ENCODE data around the gene ARL6IP6. TPM values are rescaled to one million over a fixed set of nuclear protein-coding genes. Genes with fewer than 3 reads are reported as not detected.

ARL6IP6 gene
- total and polyA plus RNA-seq, 2 of the 13 experiments (the other 11 are each of a cell fraction or from before 2014, with no cell fraction given), result 45.0 to 65.9 TPM

DNA sequence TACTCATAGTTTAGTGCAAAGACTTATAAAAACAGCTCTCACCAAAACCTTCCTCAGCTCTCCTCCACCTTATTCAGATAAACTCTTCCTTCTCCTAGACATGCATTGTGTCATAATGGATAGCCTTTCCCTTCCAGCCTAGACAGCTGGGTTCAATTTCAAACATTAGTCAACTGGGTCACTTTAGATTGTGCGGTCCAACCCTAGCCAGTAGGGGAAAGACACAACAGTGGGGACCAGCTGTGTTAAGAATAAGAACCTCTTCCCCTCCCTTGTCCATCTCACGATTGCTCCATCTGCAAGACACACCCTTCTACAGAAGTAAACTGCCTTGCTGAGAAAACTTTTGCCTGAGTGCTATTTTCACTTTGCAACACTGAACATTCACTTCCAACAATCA lies 9.7 kb upstream of the ARL6IP6 start:
- ChIA-PET POLR2A (interaction anchor here (2.0 kb wide), 1 partner anchor 8 kb away, joined by 11 read pairs; the partner anchor contains the start of gene PRPF40A), CTCF (ENCODE audit: low intra/inter-chr PET ratio, low total read pairs) (no interaction called here)
- no peaks in the 10 kb centered on the region for H3K27me3 ChIP-seq (ENCODE audit: control insufficient read depth in 1 of 2, insufficient read depth in 2 of 2, low read length in 2 of 2)
- in situ Hi-C loops (cut with HindIII; ENCODE audit: extremely low pct_ligation_motif_present, low pct_unique_long_range_greater_than_20kb), result no loop called here
- H2AFZ ChIP-seq (ENCODE audit: low read length), result no peak overlapping the region
- ATAC-seq, result peak; percentile 22; the same call in 1 of the 3 replicates
- H3K79me2 ChIP-seq (ENCODE audit: insufficient read depth, low read length), result peaks cover 100% of the 10 kb centered on the region
- H3K9ac ChIP-seq (ENCODE audit: insufficient read depth, low read depth, low read length), result no peak overlapping the region
- H3K36me3 ChIP-seq (replicated peaks in 1 of 2; ENCODE audit: control insufficient read depth in 1 of 2, insufficient read depth in 2 of 2, low read length in 2 of 2), result peaks cover 10 to 79% of the 10 kb centered on the region in 2 experiments
- no peak for DNase-seq (ENCODE audit: low spot score)
- FAIRE-seq, result no peak
- 91% methylated on average over 2 of the region's 2 CpGs for WGBS (ENCODE audit: low lambda C conversion rate)
- intact Hi-C loops (cut with micrococcal nuclease; ENCODE audit: unreplicated experiment), result no loop called here
- H3K4me3 ChIP-seq (replicated peaks in 1 of 3; ENCODE audit: insufficient read depth in 1 of 3, low read depth in 2 of 3, low read length in 3 of 3), result no peak overlapping the region
- no peak overlapping the region for H3K4me2 ChIP-seq (ENCODE audit: low read depth, low read length)
- peaks cover 51% of the 10 kb centered on the region for H4K20me1 ChIP-seq (ENCODE audit: insufficient read depth, low read length)
- no peak overlapping the region for H3K27ac ChIP-seq (ENCODE audit: extremely low read length, insufficient read depth, low read length)
- no TSS peak for BruUV-seq (replicated peaks)
- no peaks in the 10 kb centered on the region for H3K9me3 ChIP-seq (ENCODE audit: low read length)
- H3K4me1 ChIP-seq (ENCODE audit: insufficient read depth, low read length), result peaks cover 17% of the 10 kb centered on the region; the same call in 1 of the 2 replicates
- TF ChIP-seq FOXP1 (IDR thresholded peaks at IDR 0.05), result no peak
- TF ChIP-seq FOXP1 (CRISPR knock-in tag; IDR thresholded peaks at IDR 0.05), result no peak
- no peak for TF ChIP-seq TFE3 (CRISPR knock-in tag; IDR thresholded peaks at IDR 0.05)
- TF ChIP-seq, protein P1, sequence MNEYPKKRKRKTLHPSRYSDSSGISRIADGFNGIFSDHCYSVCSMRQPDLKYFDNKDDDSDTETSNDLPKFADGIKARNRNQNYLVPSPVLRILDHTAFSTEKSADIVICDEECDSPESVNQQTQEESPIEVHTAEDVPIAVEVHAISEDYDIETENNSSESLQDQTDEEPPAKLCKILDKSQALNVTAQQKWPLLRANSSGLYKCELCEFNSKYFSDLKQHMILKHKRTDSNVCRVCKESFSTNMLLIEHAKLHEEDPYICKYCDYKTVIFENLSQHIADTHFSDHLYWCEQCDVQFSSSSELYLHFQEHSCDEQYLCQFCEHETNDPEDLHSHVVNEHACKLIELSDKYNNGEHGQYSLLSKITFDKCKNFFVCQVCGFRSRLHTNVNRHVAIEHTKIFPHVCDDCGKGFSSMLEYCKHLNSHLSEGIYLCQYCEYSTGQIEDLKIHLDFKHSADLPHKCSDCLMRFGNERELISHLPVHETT (CRISPR knock-in tag; conservative IDR thresholded peaks at IDR 0.05), result no peak
- no peak for TF ChIP-seq PCBP2 (optimal IDR thresholded peaks at IDR 0.05; ENCODE audit: low read depth, low read length, poor library complexity, severe bottlenecking)
- TF ChIP-seq, protein P2, sequence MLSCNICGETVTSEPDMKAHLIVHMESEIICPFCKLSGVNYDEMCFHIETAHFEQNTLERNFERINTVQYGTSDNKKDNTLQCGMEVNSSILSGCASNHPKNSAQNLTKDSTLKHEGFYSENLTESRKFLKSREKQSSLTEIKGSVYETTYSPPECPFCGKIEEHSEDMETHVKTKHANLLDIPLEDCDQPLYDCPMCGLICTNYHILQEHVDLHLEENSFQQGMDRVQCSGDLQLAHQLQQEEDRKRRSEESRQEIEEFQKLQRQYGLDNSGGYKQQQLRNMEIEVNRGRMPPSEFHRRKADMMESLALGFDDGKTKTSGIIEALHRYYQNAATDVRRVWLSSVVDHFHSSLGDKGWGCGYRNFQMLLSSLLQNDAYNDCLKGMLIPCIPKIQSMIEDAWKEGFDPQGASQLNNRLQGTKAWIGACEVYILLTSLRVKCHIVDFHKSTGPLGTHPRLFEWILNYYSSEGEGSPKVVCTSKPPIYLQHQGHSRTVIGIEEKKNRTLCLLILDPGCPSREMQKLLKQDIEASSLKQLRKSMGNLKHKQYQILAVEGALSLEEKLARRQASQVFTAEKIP (CRISPR knock-in tag; IDR thresholded peaks at IDR 0.05; ENCODE audit: borderline replicate concordance), result no peak
- TF ChIP-seq ZSCAN29 (CRISPR knock-in tag; conservative IDR thresholded peaks at IDR 0.05), result no peak
- no peak for TF ChIP-seq HNRNPL (IDR thresholded peaks at IDR 0.05; ENCODE audit: low read depth, low read length)
- TF ChIP-seq ZNF180 (CRISPR knock-in tag; IDR thresholded peaks at IDR 0.05; ENCODE audit: borderline replicate concordance, low read depth), result no peak
- TF ChIP-seq, protein P3, sequence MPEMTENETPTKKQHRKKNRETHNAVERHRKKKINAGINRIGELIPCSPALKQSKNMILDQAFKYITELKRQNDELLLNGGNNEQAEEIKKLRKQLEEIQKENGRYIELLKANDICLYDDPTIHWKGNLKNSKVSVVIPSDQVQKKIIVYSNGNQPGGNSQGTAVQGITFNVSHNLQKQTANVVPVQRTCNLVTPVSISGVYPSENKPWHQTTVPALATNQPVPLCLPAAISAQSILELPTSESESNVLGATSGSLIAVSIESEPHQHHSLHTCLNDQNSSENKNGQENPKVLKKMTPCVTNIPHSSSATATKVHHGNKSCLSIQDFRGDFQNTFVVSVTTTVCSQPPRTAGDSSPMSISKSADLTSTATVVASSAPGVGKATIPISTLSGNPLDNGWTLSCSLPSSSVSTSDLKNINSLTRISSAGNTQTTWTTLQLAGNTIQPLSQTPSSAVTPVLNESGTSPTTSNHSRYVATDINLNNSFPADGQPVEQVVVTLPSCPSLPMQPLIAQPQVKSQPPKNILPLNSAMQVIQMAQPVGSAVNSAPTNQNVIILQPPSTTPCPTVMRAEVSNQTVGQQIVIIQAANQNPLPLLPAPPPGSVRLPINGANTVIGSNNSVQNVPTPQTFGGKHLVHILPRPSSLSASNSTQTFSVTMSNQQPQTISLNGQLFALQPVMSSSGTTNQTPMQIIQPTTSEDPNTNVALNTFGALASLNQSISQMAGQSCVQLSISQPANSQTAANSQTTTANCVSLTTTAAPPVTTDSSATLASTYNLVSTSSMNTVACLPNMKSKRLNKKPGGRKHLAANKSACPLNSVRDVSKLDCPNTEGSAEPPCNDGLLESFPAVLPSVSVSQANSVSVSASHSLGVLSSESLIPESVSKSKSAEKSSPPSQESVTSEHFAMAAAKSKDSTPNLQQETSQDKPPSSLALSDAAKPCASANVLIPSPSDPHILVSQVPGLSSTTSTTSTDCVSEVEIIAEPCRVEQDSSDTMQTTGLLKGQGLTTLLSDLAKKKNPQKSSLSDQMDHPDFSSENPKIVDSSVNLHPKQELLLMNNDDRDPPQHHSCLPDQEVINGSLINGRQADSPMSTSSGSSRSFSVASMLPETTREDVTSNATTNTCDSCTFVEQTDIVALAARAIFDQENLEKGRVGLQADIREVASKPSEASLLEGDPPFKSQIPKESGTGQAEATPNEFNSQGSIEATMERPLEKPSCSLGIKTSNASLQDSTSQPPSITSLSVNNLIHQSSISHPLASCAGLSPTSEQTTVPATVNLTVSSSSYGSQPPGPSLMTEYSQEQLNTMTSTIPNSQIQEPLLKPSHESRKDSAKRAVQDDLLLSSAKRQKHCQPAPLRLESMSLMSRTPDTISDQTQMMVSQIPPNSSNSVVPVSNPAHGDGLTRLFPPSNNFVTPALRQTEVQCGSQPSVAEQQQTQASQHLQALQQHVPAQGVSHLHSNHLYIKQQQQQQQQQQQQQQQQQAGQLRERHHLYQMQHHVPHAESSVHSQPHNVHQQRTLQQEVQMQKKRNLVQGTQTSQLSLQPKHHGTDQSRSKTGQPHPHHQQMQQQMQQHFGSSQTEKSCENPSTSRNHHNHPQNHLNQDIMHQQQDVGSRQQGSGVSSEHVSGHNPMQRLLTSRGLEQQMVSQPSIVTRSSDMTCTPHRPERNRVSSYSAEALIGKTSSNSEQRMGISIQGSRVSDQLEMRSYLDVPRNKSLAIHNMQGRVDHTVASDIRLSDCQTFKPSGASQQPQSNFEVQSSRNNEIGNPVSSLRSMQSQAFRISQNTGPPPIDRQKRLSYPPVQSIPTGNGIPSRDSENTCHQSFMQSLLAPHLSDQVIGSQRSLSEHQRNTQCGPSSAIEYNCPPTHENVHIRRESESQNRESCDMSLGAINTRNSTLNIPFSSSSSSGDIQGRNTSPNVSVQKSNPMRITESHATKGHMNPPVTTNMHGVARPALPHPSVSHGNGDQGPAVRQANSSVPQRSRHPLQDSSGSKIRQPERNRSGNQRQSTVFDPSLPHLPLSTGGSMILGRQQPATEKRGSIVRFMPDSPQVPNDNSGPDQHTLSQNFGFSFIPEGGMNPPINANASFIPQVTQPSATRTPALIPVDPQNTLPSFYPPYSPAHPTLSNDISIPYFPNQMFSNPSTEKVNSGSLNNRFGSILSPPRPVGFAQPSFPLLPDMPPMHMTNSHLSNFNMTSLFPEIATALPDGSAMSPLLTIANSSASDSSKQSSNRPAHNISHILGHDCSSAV (CRISPR knock-in tag; IDR thresholded peaks at IDR 0.05; ENCODE audit: borderline replicate concordance), result no peak
- no peak for TF ChIP-seq CENPX (CRISPR knock-in tag; IDR thresholded peaks at IDR 0.05)
- no peak for TF ChIP-seq RFX3 (CRISPR knock-in tag; IDR thresholded peaks at IDR 0.05)
- TF ChIP-seq ZNF496 (CRISPR knock-in tag; IDR thresholded peaks at IDR 0.05; ENCODE audit: insufficient replicate concordance), result no peak
